IMR-90 (cell line): ENCODE data around the gene IRF5.

Experiments used
- CTCF ChIP-seq: conservative IDR thresholded peaks from 2 replicates; pipeline ENCODE4 v1.5.1; 2012; ENCODE audit warnings: mild to moderate bottlenecking, low read depth, low read length, improper control_type of control experiment
- FOS ChIP-seq: fragments of 150-350 bp; IDR thresholded peaks from 2 replicates; pipeline ENCODE4 v1.6.1; 2016; ENCODE audit warnings: low read depth, low read length
- MAFK ChIP-seq: IDR thresholded peaks from 2 replicates; pipeline ENCODE4 v1.6.1; 2012; ENCODE audit warnings: low read depth, low read length, improper control_type of control experiment
- POLR2A ChIP-seq: IDR thresholded peaks from 2 replicates; pipeline ENCODE4 v1.6.1; 2012; ENCODE audit warnings: mild to moderate bottlenecking, low read depth, low read length
- SMC3 ChIP-seq: fragments of 150-350 bp; IDR thresholded peaks from 2 replicates; pipeline ENCODE4 v1.6.1; 2016; ENCODE audit warnings: low read depth, mild to moderate bottlenecking, antibody characterized with exemption, low read length, moderate library complexity
- TF ChIP-seq, protein P1 (sequence below): fragments of 150-350 bp; IDR thresholded peaks from 2 replicates; pipeline ENCODE4 v1.6.1; 2017; ENCODE audit warnings: mild to moderate bottlenecking, antibody characterized with exemption, low read length, low read depth

GRCh38 chr7:128939075-128939860 lies 1.5 kb downstream of the IRF5 start:
- TF ChIP-seq POLR2A (no peak), FOS (no peak), CTCF (no peak), MAFK (no peak), SMC3 (no peak)
- TF ChIP-seq, protein P1, sequence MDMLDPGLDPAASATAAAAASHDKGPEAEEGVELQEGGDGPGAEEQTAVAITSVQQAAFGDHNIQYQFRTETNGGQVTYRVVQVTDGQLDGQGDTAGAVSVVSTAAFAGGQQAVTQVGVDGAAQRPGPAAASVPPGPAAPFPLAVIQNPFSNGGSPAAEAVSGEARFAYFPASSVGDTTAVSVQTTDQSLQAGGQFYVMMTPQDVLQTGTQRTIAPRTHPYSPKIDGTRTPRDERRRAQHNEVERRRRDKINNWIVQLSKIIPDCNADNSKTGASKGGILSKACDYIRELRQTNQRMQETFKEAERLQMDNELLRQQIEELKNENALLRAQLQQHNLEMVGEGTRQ, result no peak
